Panc1 (cell line): ENCODE results near the gene SCARF2. TPM values are rescaled to one million over a fixed set of nuclear protein-coding genes. Genes with fewer than 3 reads are reported as not detected.

Experiments used
- ATAC-seq: fragments of 200-7000 bp; cut with Tn5 transposase; 2 replicates; pipeline ENCODE4 v1.9.1; 2020; ENCODE audit warnings: mild to moderate bottlenecking, moderate library complexity
- BruUV-seq: library from RNA; stranded (reverse); fragments of 400-500 nt; replicated peaks from 2 replicates; lab custom pipeline; 2021; lab: Mats Ljungman, UMichigan
- CTCF ChIA-PET: fragments of 300-600 bp; sonication (Branson Sonifier 250); formaldehyde crosslinking; loops from one replicate; lab custom pipeline; 2022; ENCODE audit warnings: antibody characterized with exemption; lab: Charles Lee
- POLR2A ChIA-PET: fragments of 300-600 bp; sonication (Branson Sonifier 250); formaldehyde crosslinking; loops from one replicate; lab custom pipeline; 2022; ENCODE audit warnings: antibody characterized with exemption; lab: Charles Lee
- DNase-seq: peaks from one replicate; pipeline ENCODE4 v3.0.0-alpha.2; 2010; ENCODE audit warnings: low read depth, low spot score
- H3K27ac ChIP-seq: 2 replicates; pipeline ENCODE4 v1.5.1; 2011; ENCODE audit warnings: mild to moderate bottlenecking, low read length, inconsistent platforms
- H3K27me3 ChIP-seq: fragments of 200-500 bp; sonication (Bioruptor generic); 2 replicates; pipeline ENCODE4 v1.6.0; 2014; ENCODE audit warnings: low read length, inconsistent platforms; ENCODE audit not compliant: control insufficient read depth, insufficient read depth
- H3K36me3 ChIP-seq: fragments of 200-500 bp; sonication (Bioruptor generic); 2 replicates; pipeline ENCODE4 v1.5.1; 2014; ENCODE audit warnings: inconsistent platforms, mild to moderate bottlenecking, low read length, moderate library complexity; ENCODE audit not compliant: control insufficient read depth, insufficient read depth
- H3K4me1 ChIP-seq: 2 replicates; pipeline ENCODE4 v1.5.1; 2011; ENCODE audit warnings: inconsistent platforms, mild to moderate bottlenecking, low read length, moderate library complexity; ENCODE audit not compliant: control insufficient read depth, insufficient read depth
- H3K4me3 ChIP-seq, 2 experiments: 2 replicates each; pipeline ENCODE4 v1.5.1; 2011 to 2012; ENCODE audit warnings: low read depth in 2 of 2, low read length in 2 of 2, mild to moderate bottlenecking in 2 of 2, inconsistent platforms in 1 of 2, moderate library complexity in 1 of 2
- H3K9me3 ChIP-seq: fragments of 200-500 bp; sonication (Bioruptor generic); 2 replicates; pipeline ENCODE4 v1.5.1; 2014; ENCODE audit warnings: low read depth, mild to moderate bottlenecking, inconsistent platforms, low read length, moderate library complexity; ENCODE audit not compliant: control insufficient read depth, insufficient read depth
- CTCF ChIP-seq: fragments of 450-650 bp; IDR thresholded peaks from 2 replicates; pipeline ENCODE4 v1.5.1; 2017; ENCODE audit warnings: mild to moderate bottlenecking
- POLR2AphosphoS5 ChIP-seq: IDR thresholded peaks from 2 replicates; pipeline ENCODE4 v1.6.1; 2012; ENCODE audit warnings: mild to moderate bottlenecking, low read depth, low read length, moderate library complexity
- SIN3A ChIP-seq: IDR thresholded peaks from 2 replicates; pipeline ENCODE4 v1.6.1; 2012; ENCODE audit warnings: low read depth, mild to moderate bottlenecking, low read length, moderate library complexity, borderline replicate concordance; ENCODE audit not compliant: insufficient read depth
- TCF7L2 ChIP-seq: IDR thresholded peaks from 2 replicates; pipeline ENCODE4 v1.6.1; 2011; ENCODE audit warnings: mild to moderate bottlenecking, low read depth, low read length, inconsistent platforms
- in situ Hi-C: cut with HindIII; loops from 2 replicates; pipeline ENCODE4 v1.10.0; 2016; ENCODE audit warnings: low sequenced_read_pairs, low pct_unique_long_range_greater_than_20kb
- intact Hi-C: fragments of 100-400 bp; cut with micrococcal nuclease; formaldehyde crosslinking; loops from one replicate; pipeline ENCODE4 v1.10.0; 2022; ENCODE audit not compliant: unreplicated experiment
- total RNA-seq: library from RNA; stranded (reverse); gene quantifications from one replicate; pipeline ENCODE4 v1.2.1, GENCODE V29; 2021; ENCODE audit not compliant: unreplicated experiment
- TF ChIP-seq, protein P1 (sequence below), 2 experiments: IDR thresholded peaks; 2 replicates each; pipeline ENCODE4 v1.6.1; 2011 to 2012; ENCODE audit warnings: low read depth in 2 of 2, control low read depth in 1 of 2, low read length in 1 of 2, mild to moderate bottlenecking in 1 of 2, moderate library complexity in 1 of 2; ENCODE audit not compliant: insufficient read depth in 1 of 2

Gene SCARF2
- total RNA-seq, 1 experiment from 2014 or later = 3.2 TPM

- Histone ChIP-seq H3K27me3 (no peaks in the 10 kb centered on the region), H3K4me3 (no peak overlapping the region), H3K9me3 (no peaks in the 10 kb centered on the region), H3K27ac (no peak overlapping the region), H3K4me1 (peaks cover 2% of the 10 kb centered on the region; the same call in 1 of the 2 replicates), H3K36me3 (no peaks in the 10 kb centered on the region)
- DNase-seq (no peak), ATAC-seq (no peak)
- in situ Hi-C loops (no loop called here), intact Hi-C loops (no loop called here)
- no peak for TF ChIP-seq TCF7L2
- TF ChIP-seq POLR2AphosphoS5 = no peak
- TF ChIP-seq CTCF = no peak
- TF ChIP-seq SIN3A = no peak
- TF ChIP-seq, protein P1, sequence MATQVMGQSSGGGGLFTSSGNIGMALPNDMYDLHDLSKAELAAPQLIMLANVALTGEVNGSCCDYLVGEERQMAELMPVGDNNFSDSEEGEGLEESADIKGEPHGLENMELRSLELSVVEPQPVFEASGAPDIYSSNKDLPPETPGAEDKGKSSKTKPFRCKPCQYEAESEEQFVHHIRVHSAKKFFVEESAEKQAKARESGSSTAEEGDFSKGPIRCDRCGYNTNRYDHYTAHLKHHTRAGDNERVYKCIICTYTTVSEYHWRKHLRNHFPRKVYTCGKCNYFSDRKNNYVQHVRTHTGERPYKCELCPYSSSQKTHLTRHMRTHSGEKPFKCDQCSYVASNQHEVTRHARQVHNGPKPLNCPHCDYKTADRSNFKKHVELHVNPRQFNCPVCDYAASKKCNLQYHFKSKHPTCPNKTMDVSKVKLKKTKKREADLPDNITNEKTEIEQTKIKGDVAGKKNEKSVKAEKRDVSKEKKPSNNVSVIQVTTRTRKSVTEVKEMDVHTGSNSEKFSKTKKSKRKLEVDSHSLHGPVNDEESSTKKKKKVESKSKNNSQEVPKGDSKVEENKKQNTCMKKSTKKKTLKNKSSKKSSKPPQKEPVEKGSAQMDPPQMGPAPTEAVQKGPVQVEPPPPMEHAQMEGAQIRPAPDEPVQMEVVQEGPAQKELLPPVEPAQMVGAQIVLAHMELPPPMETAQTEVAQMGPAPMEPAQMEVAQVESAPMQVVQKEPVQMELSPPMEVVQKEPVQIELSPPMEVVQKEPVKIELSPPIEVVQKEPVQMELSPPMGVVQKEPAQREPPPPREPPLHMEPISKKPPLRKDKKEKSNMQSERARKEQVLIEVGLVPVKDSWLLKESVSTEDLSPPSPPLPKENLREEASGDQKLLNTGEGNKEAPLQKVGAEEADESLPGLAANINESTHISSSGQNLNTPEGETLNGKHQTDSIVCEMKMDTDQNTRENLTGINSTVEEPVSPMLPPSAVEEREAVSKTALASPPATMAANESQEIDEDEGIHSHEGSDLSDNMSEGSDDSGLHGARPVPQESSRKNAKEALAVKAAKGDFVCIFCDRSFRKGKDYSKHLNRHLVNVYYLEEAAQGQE (IDR thresholded peaks at IDR 0.05; ENCODE audit: insufficient read depth in 1 of 2, low read depth in 2 of 2, low read length in 1 of 2) = no peak
- POLR2A ChIA-PET = no interaction called here
- BruUV-seq = no TSS peak
- CTCF ChIA-PET = no interaction called here
Measured at GRCh38 chr22:20399866-20400605, 37.6 kb downstream of the SCARF2 start.

- no peak for DNase-seq
- Histone ChIP-seq H3K4me3 (no peak overlapping the region), H3K4me1 (peaks cover 5% of the 10 kb centered on the region; the same call in 1 of the 2 replicates), H3K36me3 (no peaks in the 10 kb centered on the region; the same call in 1 of the 2 replicates), H3K9me3 (no peaks in the 10 kb centered on the region), H3K27me3 (no peaks in the 10 kb centered on the region), H3K27ac (no peak overlapping the region)
- no TSS peak for BruUV-seq
- ATAC-seq = no peak
- in situ Hi-C loops = no loop called here
- CTCF ChIA-PET = no interaction called here
- POLR2A ChIA-PET = no interaction called here
- TF ChIP-seq SIN3A (no peak), CTCF (no peak), POLR2AphosphoS5 (no peak)
- intact Hi-C loops = no loop called here
Measured at GRCh38 chr22:20398420-20398819, 39.2 kb downstream of the SCARF2 start.
